Inflammatory macrophage treated with lipopolysaccharide for 4 hours (primary cell): ENCODE measurements around the gene TMPO.
"Not testable (repeated sequence)": the region's sequence is repeated elsewhere in the genome, so short reads cannot be mapped to it uniquely, and the experiment has no call there.

Source experiments
- DNase-seq: peaks from one replicate; pipeline ENCODE4 v3.0.0-alpha.2; 2020

Gene TMPO, protein sequence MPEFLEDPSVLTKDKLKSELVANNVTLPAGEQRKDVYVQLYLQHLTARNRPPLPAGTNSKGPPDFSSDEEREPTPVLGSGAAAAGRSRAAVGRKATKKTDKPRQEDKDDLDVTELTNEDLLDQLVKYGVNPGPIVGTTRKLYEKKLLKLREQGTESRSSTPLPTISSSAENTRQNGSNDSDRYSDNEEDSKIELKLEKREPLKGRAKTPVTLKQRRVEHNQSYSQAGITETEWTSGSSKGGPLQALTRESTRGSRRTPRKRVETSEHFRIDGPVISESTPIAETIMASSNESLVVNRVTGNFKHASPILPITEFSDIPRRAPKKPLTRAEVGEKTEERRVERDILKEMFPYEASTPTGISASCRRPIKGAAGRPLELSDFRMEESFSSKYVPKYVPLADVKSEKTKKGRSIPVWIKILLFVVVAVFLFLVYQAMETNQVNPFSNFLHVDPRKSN

DNA sequence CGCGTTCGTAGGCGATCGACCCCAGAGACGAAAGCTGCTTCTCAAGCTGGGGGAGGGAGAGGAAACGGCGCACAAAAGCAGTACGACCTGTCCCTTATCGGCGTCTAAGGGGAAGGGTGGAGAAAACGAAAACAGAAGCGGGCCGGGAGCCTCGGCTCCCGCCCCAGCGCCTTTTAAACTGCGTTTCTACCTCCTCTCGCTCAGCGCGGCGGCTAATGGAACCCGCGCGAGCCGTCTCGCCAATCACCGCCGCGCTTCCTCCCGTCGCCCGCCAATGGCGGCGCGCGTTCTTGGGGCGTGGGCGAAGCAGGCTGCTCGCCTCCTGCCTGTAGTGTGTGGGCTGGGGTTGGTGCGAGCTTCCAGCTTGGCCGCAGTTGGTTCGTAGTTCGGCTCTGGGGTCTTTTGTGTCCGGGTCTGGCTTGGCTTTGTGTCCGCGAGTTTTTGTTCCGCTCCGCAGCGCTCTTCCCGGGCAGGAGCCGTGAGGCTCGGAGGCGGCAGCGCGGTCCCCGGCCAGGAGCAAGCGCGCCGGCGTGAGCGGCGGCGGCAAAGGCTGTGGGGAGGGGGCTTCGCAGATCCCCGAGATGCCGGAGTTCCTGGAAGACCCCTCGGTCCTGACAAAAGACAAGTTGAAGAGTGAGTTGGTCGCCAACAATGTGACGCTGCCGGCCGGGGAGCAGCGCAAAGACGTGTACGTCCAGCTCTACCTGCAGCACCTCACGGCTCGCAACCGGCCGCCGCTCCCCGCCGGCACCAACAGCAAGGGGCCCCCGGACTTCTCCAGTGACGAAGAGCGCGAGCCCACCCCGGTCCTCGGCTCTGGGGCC lies at the start of gene TMPO:
TSS of gene TMPO (plus strand) at position 304 of the 824 bp plus-strand sequence. CDS start at position 582, 278 bp downstream.
- peak; percentile 97 for DNase-seq

DNA sequence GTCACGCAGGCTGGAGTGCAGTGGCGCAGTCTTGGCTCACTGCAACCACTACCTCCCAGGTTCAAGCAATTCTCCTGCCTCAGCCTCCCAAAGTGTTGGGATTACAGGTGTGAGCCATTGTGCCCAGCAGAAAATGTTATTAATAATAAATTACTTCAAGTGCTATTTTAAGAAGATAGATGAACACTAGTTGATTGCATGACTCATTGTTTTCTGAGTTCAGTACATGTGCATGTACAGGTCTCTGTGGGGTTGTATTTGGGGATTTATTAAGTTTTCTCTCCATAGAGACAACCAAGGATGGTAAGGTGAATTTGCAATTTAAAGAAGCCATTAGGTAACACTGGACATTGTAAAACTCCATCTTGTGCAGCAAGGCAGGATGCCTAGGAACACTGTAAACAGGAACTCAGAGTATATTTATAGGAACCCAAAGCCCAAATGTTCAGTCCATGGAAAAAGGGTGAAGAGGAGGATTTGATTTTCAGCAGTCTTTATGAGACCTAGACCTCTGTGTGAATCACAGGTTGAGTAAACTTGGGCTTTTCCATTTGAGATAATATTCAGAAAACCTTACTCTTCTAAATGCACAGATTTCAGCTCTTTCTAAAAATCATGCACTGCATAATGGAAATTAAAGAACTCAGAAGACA lies 49.3 kb upstream of the TMPO start:
- DNase-seq: peak; percentile 76

DNA sequence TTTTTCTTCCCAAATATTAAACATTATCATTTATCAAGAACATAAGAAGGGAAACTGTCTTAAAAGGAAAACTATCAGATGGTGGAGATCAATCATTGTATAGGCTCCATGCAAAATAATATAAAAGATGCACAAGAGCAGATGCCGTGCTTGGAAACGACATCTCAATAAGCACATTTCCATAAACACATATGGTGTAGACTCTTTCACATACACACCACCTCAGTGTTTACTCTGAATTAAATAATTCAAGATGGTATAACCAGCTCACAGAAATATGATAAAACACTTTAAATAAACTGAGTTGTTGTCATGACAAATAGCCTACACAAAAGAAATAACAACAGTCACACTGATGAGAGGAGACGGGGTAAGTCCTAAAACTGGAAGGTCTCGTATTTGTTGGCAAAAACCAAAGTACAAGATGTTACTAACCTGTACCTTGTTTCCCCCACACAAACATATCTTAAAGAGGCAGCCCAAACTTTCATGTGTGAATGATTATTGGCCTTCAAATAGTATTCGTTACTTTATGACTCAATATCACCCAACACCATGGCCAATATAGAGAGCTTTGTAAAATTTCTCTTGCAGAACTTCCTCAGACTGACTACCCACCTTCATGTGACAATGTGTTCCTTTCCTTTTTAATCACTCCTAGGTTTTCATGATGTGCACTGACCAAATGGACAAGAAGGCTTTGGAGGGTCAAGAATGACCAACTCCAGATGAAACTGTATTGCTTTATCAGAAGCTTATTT lies 48.6 kb upstream of the TMPO start:
- peak; percentile 78 for DNase-seq

DNA sequence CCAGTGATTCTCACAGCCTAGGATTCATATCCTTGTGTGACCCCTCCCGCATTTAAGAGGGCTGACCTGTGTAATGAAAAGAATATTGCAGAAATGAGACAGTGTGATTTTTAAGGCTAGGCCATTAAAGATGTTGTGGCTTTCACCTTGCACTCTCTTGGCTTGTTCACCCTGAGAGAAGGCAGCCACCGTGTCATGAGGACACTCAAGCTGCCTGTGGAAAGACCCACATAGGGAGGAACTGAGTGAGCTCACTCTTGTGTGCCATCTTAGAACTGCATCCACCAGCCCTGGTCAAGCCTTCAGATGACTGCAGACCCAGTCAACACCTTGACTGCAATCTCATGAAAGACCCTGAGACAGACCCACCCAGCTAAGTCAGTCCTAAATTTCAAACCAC lies 46.3 kb upstream of the TMPO start:
- DNase-seq: peak; percentile 45

DNA sequence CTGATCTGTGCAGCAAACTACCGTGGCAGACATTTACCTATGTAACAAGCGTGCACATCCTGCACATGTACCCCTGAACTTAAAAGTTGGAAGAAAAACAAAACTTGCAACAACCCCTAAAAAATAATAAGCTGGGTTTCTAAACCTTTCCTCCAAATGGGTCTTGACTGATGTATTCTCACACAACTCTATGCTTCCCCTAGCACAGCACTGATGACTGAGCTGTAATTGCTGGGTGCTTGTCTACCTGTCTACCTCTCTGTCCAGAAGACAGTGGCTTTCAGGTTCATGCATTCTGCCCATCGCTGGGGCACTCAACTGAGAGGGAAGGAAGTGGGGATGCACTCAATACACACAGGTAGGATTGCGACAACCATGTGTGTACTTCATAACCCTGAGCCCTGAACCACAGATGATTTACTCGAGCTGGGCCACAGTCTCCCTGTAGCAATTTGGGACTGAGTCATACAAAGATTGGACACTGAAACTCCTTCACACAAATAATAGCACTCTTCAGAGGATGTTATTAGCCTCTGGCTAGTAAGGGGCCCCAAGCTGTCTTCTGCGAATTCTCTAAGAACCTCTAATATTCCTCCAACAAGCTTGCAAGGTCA lies 44.8 kb upstream of the TMPO start:
- DNase-seq: no peak

DNA sequence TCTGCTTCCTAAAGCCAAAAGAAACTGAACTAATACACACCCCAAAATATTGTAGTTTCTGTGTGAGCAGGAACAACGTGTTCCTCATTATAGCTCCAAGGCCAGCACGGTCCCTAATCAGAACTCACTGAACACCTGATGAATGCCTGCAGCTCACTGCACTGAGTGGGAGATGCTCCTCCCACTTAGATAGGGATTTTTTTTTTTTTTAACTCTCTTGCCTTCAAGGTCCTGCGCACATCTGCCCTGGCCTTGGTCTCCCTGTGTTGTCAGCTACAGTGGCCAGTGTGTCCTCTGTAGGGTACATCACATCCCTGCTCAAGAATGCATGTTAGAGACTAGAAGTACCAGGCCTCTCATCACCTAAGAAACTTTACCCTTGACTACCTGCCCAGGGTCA lies 44.3 kb upstream of the TMPO start:
- DNase-seq: no peak

DNA sequence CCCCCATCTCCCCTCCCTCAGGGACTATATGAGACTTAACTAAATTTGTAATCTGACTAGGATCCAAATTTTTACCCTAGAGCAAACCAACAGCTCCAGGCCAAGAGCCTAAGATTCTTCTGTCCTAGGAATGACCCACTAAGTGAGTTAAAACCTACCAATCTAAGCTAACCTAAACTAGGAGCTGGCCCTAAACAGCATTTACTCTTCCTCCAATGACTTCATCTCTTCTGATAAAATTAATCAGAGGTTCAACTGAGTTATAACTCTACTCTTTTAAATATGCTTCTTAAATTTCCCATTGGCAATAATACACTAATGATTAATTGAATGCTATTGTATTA lies 39.9 kb upstream of the TMPO start:
- DNase-seq: no peak

DNA sequence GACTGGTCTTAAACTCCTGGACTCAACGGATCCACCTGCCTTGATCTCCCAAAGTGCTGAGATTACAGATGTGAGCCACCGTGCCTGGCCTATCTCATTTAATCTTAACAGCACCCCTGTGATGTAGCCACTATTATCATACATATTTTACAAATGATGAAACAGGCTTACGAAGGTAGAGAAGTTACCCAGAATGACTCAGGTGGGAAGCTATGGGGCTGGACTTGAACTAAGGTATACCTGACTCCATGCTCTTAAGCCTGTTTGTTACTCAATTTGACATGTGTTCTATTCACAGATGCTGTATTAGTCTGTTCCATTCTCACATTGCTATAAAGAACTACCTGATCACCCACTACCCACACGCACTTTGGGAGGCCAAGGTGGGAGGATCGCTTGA lies 36.8 kb upstream of the TMPO start:
- DNase-seq: no peak

DNA sequence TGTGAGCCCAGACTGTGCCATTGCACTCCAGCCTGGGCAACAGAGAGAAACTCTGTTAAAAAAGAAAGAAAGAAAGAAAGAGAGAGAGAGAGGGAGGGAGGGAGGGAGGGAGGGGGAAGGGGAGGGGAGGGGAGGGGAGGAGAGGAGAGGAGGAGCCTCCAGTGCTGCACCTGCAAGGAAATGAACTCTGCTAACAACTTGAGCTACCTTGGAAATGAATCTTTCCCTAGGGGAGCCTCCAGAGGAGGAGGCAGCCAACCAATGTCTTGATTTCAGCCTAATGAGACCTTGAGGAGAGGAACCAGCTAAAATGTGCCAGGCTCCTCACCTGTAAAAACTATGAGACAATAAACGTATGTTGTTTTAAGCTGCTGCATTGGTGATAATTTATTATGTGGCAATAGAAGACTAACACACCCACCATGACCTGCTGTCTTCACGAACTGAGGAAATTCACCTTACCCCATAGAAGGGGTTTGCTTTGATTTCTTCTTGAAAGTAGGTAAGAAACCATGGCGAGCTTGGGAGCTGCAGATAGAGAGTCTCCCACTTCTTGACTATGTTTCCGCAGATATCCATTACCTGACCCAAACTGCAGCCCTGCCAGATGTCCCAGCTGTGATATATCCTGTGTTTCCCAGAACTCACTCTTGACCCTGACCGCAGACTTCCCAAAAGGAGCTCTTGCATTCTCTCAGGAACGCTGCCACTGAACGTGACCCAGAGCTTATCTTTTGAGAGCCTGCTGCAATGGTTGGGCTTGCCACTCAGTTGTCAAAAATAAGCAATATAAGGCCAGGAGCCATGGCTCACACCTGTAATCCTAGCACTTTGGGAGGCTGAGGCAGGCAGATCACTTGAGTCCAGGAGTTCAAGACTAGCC lies 31.5 kb upstream of the TMPO start:
- DNase-seq: no peak

DNA sequence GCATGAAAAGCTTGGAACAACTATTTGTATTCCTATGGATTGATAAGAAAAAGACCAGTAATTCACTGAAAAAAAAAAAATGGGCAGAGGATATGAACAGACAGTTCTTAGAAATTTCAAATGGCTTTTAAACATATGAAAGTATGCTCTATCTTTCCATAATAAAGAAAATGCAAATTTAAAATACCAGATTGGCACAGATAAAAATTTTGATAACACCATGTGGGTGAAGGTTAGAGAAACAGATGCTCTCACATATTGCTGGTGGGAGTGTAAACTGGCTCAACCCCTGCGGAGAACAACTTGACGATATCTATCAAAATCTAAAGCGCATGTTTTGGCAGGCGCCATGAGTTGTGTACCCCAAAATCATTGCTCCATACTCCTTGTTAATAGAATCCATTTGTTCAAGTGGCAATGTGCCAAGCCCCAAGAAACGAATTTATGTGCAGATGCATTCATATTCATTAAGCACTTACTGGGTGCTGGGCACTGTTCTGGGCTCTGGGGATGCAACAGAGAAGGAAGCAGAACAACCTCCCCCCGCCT lies 29.5 kb upstream of the TMPO start:
- no peak for DNase-seq

DNA sequence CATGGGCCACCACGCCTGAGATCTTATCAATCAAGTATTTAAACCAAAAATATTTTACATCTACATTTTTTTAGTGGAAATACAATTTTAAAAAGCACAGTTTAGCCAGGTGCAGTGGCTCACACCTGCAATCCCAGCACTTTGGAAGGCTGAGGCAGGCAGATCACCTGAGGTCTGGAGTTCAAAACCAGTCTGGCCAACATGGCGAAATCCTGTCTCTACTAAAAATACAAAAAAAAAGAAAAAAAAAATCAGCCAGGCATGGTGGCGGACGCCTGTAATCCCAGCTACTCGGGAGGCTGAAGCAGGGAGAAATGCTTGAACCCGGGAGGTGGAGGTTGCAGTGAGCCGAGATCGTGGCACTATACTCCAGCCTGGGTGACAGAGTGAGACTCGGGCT lies 27.0 kb upstream of the TMPO start:
- not testable (repeated sequence) for DNase-seq

DNA sequence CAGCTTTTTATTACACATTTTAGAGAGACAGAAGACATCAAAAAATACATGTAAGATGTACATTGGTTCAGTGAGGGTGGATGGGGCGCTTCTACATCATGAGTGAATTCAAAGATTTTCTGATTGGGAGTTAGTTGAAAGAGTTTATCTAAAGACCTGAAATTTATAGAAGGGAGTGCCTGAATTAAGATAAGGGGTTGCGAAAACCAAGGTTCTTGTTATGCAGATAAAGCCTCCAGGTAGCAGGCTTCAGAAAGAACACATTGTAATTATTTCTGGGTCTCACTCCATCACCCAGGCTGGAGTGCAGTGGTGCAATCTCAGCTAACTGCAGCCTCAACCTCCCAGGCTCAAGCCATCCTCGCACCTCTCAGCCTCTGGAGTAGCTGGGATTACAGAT lies 26.2 kb upstream of the TMPO start:
- no peak for DNase-seq

DNA sequence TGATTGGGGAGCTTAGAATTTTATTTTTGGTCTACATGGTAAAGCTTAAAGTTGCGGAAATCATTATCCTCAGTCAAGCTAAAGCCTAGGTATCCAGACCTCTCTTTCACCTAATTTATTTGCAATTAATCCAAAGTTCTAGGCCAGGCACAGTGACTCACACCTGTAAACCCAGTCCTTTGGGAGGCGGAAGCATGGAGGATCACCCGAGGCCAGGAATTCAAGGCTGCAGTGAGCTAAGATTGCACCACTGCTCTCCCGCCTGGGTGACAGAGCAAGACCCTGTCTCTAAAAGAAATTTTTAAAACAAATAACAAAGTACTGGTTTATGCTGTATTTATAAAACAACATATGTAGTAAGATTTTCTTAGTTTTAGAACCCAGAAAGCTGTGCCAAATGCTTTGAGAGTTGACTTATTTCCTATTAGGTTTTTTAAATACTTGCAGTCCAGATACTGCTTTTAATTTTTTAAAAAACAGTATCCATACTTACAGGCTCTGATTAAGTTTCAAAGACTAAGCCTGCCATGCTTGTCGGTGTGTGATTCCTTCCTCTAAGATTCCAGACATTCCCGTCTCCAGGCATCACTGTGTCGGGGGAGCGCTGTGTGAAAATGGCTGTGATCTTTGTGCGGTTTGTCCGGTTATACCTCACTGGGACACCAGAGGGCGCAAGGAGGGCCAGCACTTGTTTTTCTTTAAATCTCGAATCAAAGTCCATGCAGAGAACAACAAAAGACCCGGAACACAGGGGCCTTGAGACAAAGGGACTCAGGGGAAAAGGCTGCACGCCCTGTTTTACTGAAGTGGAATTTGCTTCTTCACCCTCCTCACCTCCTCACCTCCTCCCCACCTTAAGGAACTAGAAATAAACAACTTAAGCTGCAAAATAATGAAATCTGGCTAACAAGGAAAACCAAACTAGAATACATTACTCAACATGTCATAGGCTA lies 24.6 kb upstream of the TMPO start:
- peak; percentile 68 for DNase-seq

DNA sequence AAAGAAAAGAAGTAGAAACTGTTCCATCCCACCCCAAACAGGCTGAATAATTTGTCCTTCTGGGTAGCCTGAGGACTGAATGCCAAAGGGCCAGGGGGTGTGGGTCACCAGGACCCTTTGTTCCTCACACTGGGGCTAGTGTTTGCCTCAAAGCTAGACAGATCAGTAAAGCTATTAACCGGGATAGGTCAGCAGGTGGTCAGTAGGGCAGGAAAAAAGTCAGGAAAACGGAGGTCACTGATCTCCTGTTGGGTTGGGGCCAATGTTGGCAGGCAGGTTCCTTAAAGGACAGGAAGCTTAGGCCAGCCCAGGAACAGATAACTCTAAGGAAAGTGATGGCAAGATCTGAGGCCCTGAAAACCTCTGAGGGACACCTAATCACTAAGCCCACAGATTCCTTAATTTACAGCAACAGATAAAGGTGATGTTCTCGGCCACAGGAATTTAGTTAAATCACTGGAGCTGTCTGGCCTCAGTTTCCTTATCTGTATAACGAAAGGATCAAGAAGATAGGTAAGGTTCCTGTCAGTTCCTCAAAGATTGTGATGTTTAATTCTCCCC lies 22.7 kb upstream of the TMPO start:
- no peak for DNase-seq

DNA sequence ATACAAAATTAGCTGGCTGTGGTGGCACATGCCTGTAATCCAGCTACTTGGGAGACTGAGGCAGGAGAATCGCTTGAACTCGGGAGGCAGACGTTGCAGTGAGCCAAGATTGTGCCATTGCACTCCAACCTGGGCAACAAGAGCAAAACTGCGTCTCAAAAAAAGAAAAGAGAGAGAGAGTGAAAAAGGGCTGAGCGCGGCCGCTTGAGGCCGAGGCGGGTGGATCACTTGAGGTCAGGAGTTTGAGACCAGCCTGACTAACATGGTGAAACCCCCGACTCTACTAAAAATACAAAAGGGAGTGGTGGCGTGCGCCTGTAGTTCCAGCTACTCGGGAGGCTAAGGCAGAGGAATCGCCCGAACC lies 14.1 kb upstream of the TMPO start:
- DNase-seq: not testable (repeated sequence)

DNA sequence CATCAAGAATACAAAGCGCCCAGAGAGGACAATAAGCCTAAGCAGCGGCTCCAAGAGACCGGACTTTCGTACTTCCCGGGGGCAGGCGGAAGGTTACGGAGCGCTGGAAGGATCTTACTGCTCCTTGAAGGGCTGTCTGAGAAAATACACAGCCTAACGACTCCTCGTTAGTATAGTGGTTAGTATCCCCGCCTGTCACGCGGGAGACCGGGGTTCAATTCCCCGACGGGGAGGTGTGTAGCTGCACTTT lies 12.1 kb upstream of the TMPO start:
- peak; percentile 88 for DNase-seq

DNA sequence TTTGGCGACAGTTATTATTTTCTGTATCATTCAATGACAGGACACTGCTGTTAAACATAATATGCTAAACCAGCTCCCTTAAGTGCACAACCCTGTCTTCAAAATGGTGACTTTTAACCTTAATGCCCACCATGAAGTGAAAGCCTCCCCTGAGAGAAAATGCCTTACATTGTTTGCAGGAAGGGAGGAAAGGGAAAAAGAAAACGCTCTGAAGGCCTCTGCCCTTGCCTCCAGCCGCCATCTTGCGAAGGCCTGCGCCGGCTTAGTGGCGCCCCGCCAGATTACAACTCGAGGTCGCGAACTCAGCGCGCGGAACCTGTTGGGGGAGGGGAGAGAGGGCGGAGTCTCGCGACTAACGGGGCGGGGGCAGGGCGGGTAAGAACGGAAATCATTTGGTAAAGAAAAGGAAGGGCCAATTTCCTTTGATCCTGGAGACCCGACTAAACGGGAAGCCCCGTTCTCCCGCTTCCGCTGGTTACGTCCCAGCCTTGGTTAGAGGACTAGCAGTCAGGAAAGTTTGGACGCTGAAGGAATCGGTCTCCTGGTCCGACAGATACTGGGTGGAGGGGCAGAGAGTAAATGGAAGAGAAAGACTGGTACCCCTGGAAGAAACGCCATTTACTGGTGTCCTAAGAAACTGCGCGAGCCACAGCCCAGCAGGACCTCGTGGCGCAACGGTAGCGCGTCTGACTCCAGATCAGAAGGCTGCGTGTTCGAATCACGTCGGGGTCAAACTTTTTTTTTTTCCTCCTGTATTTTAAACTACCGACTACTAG lies 11.6 kb upstream of the TMPO start:
- peak; percentile 92 for DNase-seq

DNA sequence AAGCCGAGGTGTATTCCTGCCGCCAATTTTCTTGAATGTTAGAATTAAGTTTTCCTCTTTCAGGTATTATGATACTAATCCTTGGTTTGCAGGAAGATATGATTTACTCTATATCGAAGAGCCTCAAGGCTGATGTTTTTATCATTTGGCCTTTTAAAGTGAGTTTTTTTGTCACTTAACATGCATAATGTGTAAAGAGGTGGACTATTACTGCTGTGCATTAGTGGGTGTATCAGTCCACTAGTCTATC lies 11.1 kb upstream of the TMPO start:
- no peak for DNase-seq

DNA sequence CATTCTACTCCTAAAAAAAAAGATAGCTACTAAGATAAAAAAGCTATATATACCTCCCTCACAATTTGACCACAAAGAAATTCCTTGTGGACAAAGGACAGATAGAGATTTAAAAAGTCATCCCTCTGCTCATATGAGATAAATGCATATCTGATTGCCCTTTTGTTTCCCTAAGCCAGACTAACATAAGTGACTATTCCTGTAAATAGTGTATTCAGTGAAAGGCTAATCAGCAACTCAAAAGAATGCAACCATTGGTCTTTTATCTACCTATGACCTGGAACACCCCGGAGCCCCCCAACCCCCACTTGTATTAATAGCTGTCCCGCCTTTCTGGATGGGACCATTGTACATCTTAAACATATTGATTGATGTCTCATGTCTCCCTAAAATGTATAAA lies 6.3 kb upstream of the TMPO start:
- DNase-seq: no peak
